HEK293T (cell line): ENCODE data around the gene EHBP1L1.
A peak's percentile ranks its signal among the peaks of the same experiment; 100 is the strongest.

Experiments
- CTCF ChIA-PET: fragments of 350-600 bp; formaldehyde crosslinking; extraction: SDS; loops from one replicate; lab custom pipeline; 2021; ENCODE audit warnings: antibody characterized with exemption, inconsistent platforms; lab: Yijun Ruan, JAX
- POLR2A ChIA-PET: fragments of 350-600 bp; formaldehyde crosslinking; extraction: SDS; loops from one replicate; lab custom pipeline; 2020; ENCODE audit warnings: antibody characterized with exemption, inconsistent platforms; lab: Yijun Ruan, JAX
- DNase-seq: peaks from one replicate; pipeline ENCODE4 v3.0.0; 2012; ENCODE audit warnings: mixed read lengths; ENCODE audit errors: extremely low spot score
- ARNT ChIP-seq: fragments of 450-650 bp; IDR thresholded peaks from 2 replicates; pipeline ENCODE4 v1.6.1; 2017; ENCODE audit warnings: mild to moderate bottlenecking
- BHLHE40 ChIP-seq: fragments of 450-650 bp; IDR thresholded peaks from 2 replicates; pipeline ENCODE4 v1.6.1; 2016; ENCODE audit warnings: mild to moderate bottlenecking, moderate library complexity, borderline replicate concordance
- CTBP1 ChIP-seq: fragments of 450-650 bp; IDR thresholded peaks from 2 replicates; pipeline ENCODE4 v1.6.1; 2016; ENCODE audit warnings: borderline replicate concordance
- ELF4 ChIP-seq: fragments of 450-650 bp; IDR thresholded peaks from 2 replicates; pipeline ENCODE4 v1.6.1; 2017; ENCODE audit warnings: antibody characterized with exemption
- FOXA1 ChIP-seq: fragments of 450-650 bp; IDR thresholded peaks from 2 replicates; pipeline ENCODE4 v1.6.1; 2016; ENCODE audit warnings: mild to moderate bottlenecking
- FOXK2 ChIP-seq: fragments of 450-650 bp; IDR thresholded peaks from 2 replicates; pipeline ENCODE4 v1.6.1; 2016; ENCODE audit warnings: mild to moderate bottlenecking
- FOXM1 ChIP-seq: fragments of 450-650 bp; IDR thresholded peaks from 2 replicates; pipeline ENCODE4 v1.6.1; 2017; ENCODE audit warnings: mild to moderate bottlenecking, borderline replicate concordance
- HDGF ChIP-seq: fragments of 450-650 bp; IDR thresholded peaks from 2 replicates; pipeline ENCODE4 v1.6.1; 2017; ENCODE audit warnings: antibody characterized with exemption, borderline replicate concordance
- L3MBTL2 ChIP-seq: fragments of 450-650 bp; conservative IDR thresholded peaks from 2 replicates; pipeline ENCODE4 v1.6.1; 2016; ENCODE audit warnings: mild to moderate bottlenecking
- LEF1 ChIP-seq: fragments of 450-650 bp; IDR thresholded peaks from 2 replicates; pipeline ENCODE4 v1.6.1; 2017; ENCODE audit warnings: mild to moderate bottlenecking, borderline replicate concordance
- NFRKB ChIP-seq: fragments of 450-650 bp; IDR thresholded peaks from 2 replicates; pipeline ENCODE4 v1.6.1; 2016; ENCODE audit warnings: mild to moderate bottlenecking, moderate library complexity
- PKNOX1 ChIP-seq: fragments of 450-650 bp; IDR thresholded peaks from 2 replicates; pipeline ENCODE4 v1.6.1; 2016
- SP1 ChIP-seq: fragments of 450-650 bp; IDR thresholded peaks from 2 replicates; pipeline ENCODE4 v1.6.1; 2017
- SUZ12 ChIP-seq: fragments of 450-650 bp; IDR thresholded peaks from 2 replicates; pipeline ENCODE4 v1.6.1; 2016; ENCODE audit warnings: mild to moderate bottlenecking
- TARDBP ChIP-seq: fragments of 450-650 bp; IDR thresholded peaks from 2 replicates; pipeline ENCODE4 v1.6.1; 2016
- ZNF384 ChIP-seq: fragments of 450-650 bp; IDR thresholded peaks from 2 replicates; pipeline ENCODE4 v1.6.1; 2016

EHBP1L1 gene

GRCh38 chr11:65606876-65607613, 31.2 kb downstream of the EHBP1L1 start:
- DNase-seq, result peak; percentile 37
- TF ChIP-seq FOXK2, result no peak
- no peak for TF ChIP-seq FOXA1
- TF ChIP-seq ZNF384, result no peak
- no peak for TF ChIP-seq SUZ12
- no peak for TF ChIP-seq BHLHE40
- no peak for TF ChIP-seq NFRKB
- TF ChIP-seq ELF4, result no peak
- no peak for TF ChIP-seq FOXM1
- TF ChIP-seq CTBP1, result no peak
- TF ChIP-seq LEF1, result no peak
- no peak for TF ChIP-seq HDGF
- TF ChIP-seq PKNOX1, result no peak
- no peak for TF ChIP-seq L3MBTL2
- no peak for TF ChIP-seq TARDBP
- TF ChIP-seq SP1, result no peak
- TF ChIP-seq ARNT, result no peak
- ChIA-PET CTCF (no interaction called here), POLR2A (no interaction called here)

DNA sequence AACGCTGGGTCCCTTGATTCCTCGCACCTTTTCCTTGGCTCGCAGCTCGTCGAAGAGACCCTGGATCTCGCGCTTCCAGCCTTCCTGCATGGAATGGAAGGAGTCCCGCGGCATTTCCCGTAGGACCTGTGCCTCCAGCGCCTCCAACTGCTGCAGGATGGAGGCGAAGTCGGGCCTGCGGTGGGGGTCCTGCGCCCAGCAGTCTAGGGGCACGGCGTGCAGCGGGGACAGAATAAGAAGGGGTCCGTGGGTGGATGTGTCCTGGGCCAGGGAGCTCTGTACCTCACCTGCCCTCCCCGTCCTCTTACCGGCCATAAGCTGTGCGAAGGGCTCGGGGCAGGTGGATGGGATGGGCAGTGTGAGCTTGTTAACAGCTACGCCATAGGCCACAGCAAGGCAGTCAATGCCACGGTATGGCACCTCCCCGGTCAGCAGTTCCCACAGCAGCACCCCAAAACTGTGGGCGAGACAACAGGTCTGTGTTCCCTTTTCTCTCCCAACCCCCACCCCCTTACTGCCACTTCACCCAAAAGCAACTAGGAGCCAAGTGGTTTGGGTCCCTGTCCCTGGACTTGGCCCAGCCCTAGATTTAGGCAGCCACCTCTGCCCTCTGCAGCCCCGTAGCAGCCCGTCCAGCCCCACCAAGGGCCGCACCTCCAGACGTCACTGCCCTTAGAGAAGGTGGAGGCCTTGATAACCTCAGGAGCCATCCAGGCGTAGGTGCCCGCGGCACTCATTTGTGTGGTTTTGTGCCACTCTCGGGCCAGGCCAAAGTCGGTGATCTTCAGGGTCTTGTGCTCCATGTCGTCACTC, 32.0 kb downstream of the EHBP1L1 start:
- CTCF ChIA-PET, result no interaction called here

GRCh38 chr11:65609229-65609628, 33.4 kb downstream of the EHBP1L1 start:
- ChIA-PET CTCF (no interaction called here), POLR2A (no interaction called here)
- TF ChIP-seq ZNF384 (no peak), L3MBTL2 (no peak), NFRKB (no peak), TARDBP (no peak), LEF1 (no peak), FOXK2 (no peak), FOXA1 (no peak)
- DNase-seq, result no peak

More for the DNA sequence above, 32.0 kb downstream of the EHBP1L1 start:
- POLR2A ChIA-PET, result no interaction called here
- no peak for DNase-seq
- TF ChIP-seq PKNOX1 (no peak), ELF4 (no peak), CTBP1 (no peak), SUZ12 (no peak), L3MBTL2 (no peak)

DNA sequence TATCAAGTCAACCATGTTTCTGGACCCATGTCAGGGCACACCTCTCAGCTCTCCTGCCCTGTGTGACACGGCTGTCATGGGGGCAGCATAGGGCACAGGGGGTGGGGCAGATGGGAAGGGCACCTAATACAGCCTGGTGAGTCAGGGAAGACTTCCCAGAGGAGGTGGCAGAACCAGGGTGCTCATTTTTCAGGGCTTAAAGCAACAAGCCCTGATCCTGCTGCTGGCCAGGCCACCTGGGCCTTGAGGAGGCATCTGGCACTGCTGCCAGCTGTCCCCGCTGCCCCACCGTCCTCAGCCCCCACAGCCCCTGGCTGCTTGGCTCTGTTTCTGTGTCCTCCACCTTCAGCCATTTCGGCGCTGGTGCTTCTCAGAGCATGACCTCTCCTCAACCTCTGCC, 33.8 kb downstream of the EHBP1L1 start:
- DNase-seq, result no peak
- TF ChIP-seq NFRKB, result no peak
- ChIA-PET CTCF (no interaction called here), POLR2A (no interaction called here)

- CTCF ChIA-PET, result no interaction called here
- POLR2A ChIA-PET, result interaction anchor here (1.0 to 1.1 kb wide), 2 partner anchors 27 to 223 kb away, joined by 3 read pairs; partner anchors contain the start of genes FRMD8 and SIPA1
- TF ChIP-seq SUZ12 (no peak), HDGF (no peak), ELF4 (no peak), LEF1 (no peak), FOXA1 (no peak), NFRKB (no peak), BHLHE40 (no peak), FOXM1 (no peak), SP1 (no peak), CTBP1 (no peak), ARNT (no peak), PKNOX1 (no peak), L3MBTL2 (no peak), FOXK2 (no peak), ZNF384 (no peak), TARDBP (no peak)
- no peak for DNase-seq
Measured at GRCh38 chr11:65610404-65610803, 34.6 kb downstream of the EHBP1L1 start.

GRCh38 chr11:65611028-65611757, 35.3 kb downstream of the EHBP1L1 start:
- no peak for DNase-seq
- ChIA-PET CTCF (no interaction called here), POLR2A (interaction anchor here (1.0 to 1.1 kb wide), 2 partner anchors 27 to 224 kb away, joined by 3 read pairs; partner anchors contain the start of genes FRMD8 and SIPA1)
- TF ChIP-seq NFRKB (no peak), FOXM1 (no peak), SP1 (no peak), SUZ12 (no peak)
